Urinary bladder (tissue), 4 donors: ENCODE data around the gene MIER2. TPM values are rescaled to one million over a fixed set of nuclear protein-coding genes. Genes with fewer than 3 reads are reported as not detected.

Experiments
- DNase-seq: peaks from one replicate; pipeline ENCODE4 v3.0.0-alpha.2; 2015; ENCODE audit errors: extremely low spot score
- H3K27ac ChIP-seq: one replicate; pipeline ENCODE4 v1.5.1; 2013; ENCODE audit warnings: low read depth, mild to moderate bottlenecking, moderate library complexity
- H3K36me3 ChIP-seq: one replicate; pipeline ENCODE4 v1.6.1; 2013; ENCODE audit warnings: mild to moderate bottlenecking, moderate library complexity; ENCODE audit not compliant: insufficient read depth
- H3K4me1 ChIP-seq: one replicate; pipeline ENCODE4 v1.6.1; 2013; ENCODE audit warnings: mild to moderate bottlenecking, moderate library complexity; ENCODE audit not compliant: insufficient read depth
- H3K4me3 ChIP-seq: one replicate; pipeline ENCODE4 v1.5.1; 2013; ENCODE audit warnings: low read depth, low read length
- WGBS: extraction: QIAGEN DNeasy Blood & Tissue Kit; methylation state at CpG from one replicate; pipeline ENCODE4 v1.1.7; 2013; 5-methylcytosine and 5-hydroxymethylcytosine counted together
- polyA plus RNA-seq: library from polyadenylated mRNA; stranded (reverse); fragments of 200-250 nt; gene quantifications from one replicate; pipeline ENCODE4 v1.2.3, GENCODE V29; 2013
- total RNA-seq: library from RNA; depleted of rRNA; stranded (reverse); fragments of >200 nt; gene quantifications from one replicate; pipeline ENCODE4 v1.2.3, GENCODE V29; 2014
- donor health status: healthy with polysubstance abuse.
- donor health status: healthy.

Gene MIER2
- total and polyA plus RNA-seq, 2 donors: 16.0 to 30.4 TPM

DNA sequence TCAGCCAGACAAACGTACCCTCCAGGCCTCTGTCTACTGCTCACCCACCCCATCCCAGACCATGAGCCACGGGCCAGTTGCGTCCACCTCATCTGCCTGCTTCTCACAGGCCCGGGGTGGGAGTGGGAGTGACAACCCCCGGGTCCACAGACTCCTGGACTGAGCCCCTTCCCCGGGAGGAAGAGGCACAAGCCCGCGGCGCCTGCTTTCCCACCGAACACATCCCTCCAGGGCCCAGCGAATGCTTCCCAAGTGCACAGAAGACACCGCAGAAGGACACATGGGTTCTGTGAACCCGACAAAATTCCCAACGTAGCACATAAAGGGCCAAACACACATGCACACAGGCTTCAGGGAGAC lies 35.4 kb downstream of the MIER2 start:
- H3K27ac ChIP-seq: no peak overlapping the region
- no peaks in the 10 kb centered on the region for H3K4me1 ChIP-seq
- no peak for DNase-seq
- H3K36me3 ChIP-seq: peaks cover 10% of the 10 kb centered on the region
- WGBS: 89% methylated on average over 14 of the region's 14 CpGs
- H3K4me3 ChIP-seq: no peak overlapping the region

DNA sequence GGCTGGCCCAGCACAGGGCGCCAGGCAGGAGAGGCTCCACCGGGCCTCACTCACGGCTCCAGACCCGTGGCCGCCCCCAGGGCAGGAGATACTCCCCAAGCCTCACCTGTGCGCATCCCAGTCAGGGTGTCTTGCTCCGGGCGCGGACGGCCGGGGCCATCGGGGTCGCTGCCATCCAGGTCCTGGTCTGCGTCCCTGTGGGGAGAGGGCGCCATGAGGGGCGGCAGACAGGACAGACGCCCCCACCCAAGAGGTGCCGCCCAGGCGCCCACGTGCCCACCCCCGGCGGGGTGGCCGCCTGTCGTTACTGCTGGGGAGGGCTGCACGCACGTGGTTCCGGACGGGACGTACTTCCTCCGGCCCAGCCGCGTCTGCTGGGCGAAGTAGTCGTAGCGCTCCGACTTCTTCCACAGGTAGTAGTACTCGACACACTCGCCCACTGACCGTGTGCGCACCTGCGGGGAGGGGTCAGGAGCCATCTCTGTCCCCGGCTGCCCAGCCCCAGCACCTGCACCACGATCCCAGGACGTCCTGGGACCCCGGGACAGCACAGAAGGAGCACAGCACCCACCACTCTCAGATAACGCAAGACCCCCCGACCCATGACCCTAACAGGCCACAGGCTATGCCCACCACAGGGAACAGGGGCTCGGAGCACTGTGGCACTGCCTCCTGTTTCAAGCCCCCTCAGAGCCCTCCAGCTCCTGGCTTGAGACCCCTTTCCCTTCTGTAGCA lies 36.0 kb downstream of the MIER2 start:
- no peaks in the 10 kb centered on the region for H3K4me1 ChIP-seq
- WGBS: 94% methylated on average over 48 of the region's 48 CpGs
- no peak for DNase-seq
- peaks cover 10% of the 10 kb centered on the region for H3K36me3 ChIP-seq
- no peak overlapping the region for H3K27ac ChIP-seq
- H3K4me3 ChIP-seq: no peak overlapping the region

DNA sequence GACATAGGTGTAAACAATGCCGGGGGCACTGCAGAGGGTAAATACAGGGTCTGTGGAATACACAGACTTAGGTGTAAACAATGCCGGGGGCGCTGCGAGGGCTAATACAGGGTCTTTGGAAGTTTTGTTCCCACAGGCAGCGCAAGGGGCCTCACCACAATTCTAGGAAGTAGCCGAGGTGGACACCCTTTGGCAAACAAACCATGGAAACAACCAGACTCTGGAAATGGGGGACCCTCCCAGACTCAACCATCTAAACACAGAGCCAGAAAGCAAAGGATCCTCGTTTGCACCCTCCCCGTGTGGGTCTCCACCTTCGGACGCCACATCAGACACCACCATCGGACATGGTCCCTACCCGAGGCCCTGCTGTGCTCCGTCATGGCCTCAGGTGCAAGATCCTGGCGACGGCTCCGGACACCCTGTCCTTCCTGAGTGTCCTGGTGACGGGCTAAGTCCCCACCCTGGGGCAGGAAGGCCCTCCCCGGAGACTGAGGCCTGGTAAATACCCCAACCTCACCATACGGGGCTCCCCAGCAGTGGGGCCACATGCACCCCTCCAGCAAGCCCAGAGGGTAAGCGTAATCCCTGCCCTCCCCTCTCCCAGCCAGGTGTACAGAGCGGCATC lies 36.7 kb downstream of the MIER2 start:
- Histone ChIP-seq H3K36me3 (peaks cover 7% of the 10 kb centered on the region), H3K4me3 (no peak overlapping the region), H3K4me1 (no peaks in the 10 kb centered on the region), H3K27ac (no peak overlapping the region)
- WGBS: 88% methylated on average over 21 of the region's 21 CpGs
- no peak for DNase-seq

DNA sequence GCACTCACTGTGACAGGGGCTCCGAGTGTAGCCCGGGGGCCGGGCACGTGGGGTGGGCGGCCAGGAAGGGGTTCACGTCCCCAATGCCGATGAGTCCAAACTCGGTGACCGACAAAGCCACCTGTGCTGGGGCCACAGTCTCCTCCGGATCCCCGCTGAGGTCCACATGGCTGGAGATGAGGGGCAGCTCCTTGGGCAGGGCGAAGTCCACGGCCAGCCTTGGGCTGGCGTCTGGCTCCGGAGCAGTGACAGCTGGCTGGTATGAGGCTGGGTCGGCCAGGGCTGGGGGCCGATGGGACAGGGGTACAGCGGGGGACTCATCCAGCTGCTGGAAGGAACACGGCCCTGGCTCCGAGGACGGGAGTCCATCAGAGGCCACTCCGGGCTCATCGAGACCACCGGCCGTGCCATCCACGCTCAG lies 37.5 kb downstream of the MIER2 start:
- no peak for DNase-seq
- no peak overlapping the region for H3K4me3 ChIP-seq
- H3K36me3 ChIP-seq: peaks cover 7% of the 10 kb centered on the region
- H3K4me1 ChIP-seq: no peaks in the 10 kb centered on the region
- H3K27ac ChIP-seq: no peak overlapping the region
- 94% methylated on average over 26 of the region's 26 CpGs for WGBS

DNA sequence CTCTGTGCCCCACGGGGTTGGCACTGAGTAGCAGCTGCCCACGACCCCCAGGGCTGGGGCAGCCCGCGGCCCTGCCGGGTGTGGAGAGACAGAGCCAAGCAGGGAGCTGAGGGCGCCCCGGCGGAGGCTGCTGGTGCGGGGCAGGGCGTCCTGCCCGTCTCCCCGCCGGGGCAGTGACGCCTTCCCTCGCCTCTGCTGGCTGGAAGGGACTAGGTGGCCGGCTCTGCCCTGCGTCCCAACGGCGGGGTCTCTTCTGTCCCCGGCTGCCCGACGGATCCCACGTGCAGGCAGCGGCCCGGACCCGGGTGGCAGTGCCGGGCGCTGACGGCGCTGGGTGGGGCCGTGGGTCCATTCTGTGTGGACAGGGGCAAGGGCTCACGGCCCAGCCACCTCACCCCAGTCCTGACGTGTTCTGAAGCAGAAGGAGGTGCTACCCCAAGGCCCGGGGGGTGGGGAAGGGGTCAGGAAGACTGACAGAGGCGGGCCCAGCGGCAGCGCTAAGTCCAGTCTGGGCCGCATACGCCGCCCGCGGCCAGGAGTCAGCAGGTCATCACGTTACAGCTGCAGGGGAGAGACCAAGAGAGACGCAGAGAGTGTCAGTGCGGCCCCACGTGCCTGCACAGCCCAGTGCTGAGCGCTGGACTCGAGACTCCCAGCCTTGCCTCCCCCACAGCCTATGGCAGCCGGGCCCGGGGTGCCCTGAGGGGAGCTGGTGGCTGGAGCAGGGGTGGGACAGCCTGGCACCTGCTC lies 38.3 kb downstream of the MIER2 start:
- Histone ChIP-seq H3K4me3 (no peak overlapping the region), H3K27ac (no peak overlapping the region), H3K4me1 (no peaks in the 10 kb centered on the region), H3K36me3 (peaks cover 7% of the 10 kb centered on the region)
- WGBS: 93% methylated on average over 50 of the region's 50 CpGs
- no peak for DNase-seq

DNA sequence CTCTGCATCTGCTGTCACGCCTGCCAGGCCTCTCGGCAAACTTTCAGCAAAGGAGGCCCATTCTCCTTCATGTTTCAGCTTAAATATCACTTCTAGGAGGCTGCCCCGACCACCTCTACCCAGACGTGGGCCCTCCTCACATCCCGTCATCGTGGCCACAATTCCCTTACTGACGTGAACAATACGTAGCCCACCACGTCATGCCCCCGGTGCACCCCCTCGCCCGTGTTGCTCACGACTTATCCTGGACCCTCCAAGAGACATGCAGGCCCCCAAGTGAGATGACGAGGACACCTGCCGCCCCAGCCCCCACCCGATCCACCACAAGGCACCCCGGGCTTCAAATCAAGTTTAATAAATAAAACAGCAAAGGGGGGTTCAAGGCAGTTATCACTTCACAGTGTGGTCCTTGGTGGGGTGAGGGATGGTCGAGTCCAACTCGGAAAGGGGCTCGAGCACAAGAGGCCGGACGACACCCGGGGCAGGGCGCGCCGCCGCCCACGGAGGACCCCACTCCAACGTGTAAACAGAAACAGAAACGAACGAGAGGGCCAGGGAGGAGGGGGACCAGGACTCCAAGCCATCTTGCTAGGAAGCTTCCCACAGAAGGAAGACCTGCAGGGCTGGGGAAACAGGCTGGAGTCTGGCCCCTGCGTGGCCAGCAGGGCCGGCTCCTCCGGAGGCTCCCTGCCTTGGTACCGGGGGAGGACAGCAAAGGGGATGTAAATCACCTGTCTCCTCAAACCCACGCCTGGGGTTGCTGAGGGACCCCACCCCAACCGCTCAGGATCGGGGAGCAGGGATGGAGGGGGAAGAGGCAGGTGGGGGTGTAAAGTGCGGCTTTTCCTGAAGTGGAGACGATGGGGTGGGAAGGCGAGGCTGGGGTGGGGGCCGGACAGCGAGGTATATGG lies 39.1 kb downstream of the MIER2 start:
- no peak overlapping the region for H3K27ac ChIP-seq
- WGBS: 92% methylated on average over 43 of the region's 43 CpGs
- no peak for DNase-seq
- peaks cover 7% of the 10 kb centered on the region for H3K36me3 ChIP-seq
- no peak overlapping the region for H3K4me3 ChIP-seq
- no peaks in the 10 kb centered on the region for H3K4me1 ChIP-seq

DNA sequence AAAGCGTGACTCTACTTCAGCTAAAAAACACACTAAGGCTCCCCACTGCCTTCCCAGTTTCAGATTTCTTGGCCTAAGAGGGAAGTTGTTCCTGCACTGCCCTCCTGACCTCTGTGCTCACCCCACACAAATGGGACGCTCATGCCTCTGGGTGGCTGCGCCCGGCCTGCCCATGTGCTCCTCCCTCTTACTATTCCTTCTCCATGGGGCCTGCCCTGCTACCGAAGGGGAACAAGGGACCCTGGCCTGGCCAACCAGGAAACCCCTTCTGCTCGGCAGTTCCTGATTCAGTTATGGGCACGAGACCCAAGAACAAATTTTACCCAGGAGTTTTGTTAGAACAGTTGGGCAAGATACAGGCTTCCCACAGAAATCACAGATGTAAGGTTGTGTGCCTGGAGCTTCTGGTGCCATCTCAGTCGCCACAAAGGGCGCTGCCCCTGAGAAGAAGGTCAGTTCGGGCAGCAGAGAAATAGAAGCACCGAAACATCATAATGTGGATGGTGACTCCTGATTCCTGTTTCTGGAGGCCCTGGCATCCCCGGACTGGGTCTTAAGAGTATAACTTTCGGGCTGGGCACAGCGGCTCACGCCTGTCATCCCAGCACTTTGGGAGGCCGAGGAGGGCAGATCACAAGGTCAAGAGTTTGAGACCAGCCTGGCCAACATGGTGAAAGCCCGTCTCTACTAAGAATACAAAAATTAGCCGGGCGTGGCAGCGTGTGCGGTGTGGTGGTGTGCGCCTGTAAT lies 47.9 kb downstream of the MIER2 start:
- no peaks in the 10 kb centered on the region for H3K4me1 ChIP-seq
- no peak overlapping the region for H3K4me3 ChIP-seq
- H3K36me3 ChIP-seq: no peaks in the 10 kb centered on the region
- WGBS: 88% methylated on average over 22 of the region's 22 CpGs
- DNase-seq: no peak
- no peak overlapping the region for H3K27ac ChIP-seq

DNA sequence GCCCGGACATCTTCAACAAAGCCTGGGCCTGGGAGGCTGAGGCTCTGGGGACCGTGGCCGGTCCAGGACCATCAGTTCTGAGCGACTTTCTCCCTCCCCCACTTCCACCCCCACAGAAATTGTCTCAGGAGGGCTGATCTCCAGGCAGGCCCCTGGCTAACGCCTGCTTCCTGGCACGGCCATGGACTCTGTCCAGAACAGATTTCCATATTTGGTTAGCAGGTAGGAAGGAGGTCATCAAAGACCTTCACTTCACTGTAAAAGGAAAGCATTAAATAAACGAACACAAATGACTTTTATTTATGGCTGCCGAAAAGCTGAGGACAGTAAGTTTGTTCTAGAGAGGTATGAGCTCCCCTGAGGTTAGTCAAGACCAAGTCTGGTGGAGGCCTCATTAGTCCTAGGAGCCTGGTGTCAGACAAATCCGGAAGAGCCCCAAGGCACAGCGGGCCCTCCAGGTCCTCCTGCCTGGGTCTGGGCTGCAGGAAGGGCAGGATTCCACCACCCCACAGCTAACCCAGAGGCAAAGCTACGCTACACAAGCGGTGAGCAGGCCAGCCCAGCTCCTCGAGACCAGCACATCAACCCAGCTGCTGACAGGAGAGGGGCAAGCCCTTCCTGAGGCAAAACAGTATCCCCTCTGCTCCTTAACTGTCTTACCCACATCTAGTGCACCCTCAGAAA lies 48.8 kb downstream of the MIER2 start:
- DNase-seq: no peak
- 56% methylated on average over 13 of the region's 13 CpGs for WGBS
- no peak overlapping the region for H3K4me3 ChIP-seq
- no peaks in the 10 kb centered on the region for H3K4me1 ChIP-seq
- no peak overlapping the region for H3K27ac ChIP-seq
- H3K36me3 ChIP-seq: no peaks in the 10 kb centered on the region

DNA sequence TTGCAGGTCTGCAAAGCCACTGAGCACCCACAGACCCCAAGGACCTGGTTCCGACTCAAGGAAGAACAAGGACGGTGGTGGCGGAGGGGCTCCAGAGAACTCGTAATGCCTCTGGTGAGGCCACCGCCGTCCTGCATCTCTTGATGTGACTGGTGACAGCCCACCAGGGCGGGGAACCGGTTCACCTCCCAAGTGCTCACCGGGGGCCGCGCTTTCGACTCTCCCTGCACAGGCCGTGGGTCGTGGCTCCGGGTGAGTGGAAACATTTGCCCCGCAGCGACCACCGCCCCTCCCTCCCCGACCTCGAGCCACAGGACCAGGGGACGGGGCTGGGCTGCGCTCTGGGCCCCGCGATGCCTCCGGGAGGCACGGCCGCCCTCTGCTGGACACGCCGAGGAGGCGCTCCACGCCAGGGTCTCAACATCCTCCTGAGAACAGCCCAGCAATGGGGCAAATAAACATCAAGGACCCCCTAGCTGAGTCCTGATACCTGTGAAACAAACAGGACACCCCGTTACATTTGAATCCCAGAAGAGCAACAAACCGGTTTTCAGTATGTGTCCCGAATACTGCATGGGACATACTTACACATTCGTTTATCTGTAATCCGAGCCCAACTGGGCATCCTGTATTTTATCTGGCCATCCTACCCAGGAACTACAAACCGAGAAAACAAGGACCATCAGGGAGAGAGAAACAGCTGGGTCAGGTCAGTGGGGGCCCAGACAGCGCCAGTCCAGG lies 49.5 kb downstream of the MIER2 start:
- no peaks in the 10 kb centered on the region for H3K36me3 ChIP-seq
- H3K27ac ChIP-seq: no peak overlapping the region
- 9% methylated on average over 38 of the region's 38 CpGs for WGBS
- DNase-seq: no peak
- H3K4me1 ChIP-seq: no peaks in the 10 kb centered on the region
- H3K4me3 ChIP-seq: no peak overlapping the region

DNA sequence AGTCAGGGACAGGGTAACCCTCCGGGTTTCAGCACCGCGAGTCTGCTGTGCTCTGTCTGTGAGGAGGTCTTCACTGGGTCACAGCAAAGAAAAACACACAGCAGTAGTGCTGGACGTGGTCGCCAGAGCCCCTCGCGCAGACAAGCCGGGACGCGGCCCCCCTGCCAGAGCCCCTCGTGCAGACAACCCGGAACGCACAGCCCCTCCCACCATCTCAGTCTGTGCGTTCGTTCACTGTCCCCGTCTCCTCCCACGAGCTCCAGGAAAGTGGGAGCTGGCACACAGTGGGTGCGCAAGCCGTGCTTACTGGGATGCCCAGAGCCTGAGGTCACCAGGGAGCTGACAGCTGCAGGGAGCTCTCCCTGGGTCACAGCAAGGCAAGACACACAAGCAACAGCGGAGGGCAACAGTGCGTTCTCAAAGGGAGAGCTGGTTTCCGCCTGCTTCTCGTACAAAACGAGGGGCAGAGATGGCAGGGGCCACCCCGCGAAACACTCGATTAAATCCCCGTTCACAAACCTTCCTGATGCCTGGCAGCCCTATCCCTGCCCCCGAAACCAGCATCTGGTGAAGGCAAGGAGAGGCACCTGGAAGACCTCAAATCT lies 50.2 kb downstream of the MIER2 start:
- no peak for DNase-seq
- Histone ChIP-seq H3K4me3 (no peak overlapping the region), H3K27ac (no peak overlapping the region), H3K4me1 (no peaks in the 10 kb centered on the region), H3K36me3 (no peaks in the 10 kb centered on the region)
- 3% methylated on average over 29 of the region's 29 CpGs for WGBS

DNA sequence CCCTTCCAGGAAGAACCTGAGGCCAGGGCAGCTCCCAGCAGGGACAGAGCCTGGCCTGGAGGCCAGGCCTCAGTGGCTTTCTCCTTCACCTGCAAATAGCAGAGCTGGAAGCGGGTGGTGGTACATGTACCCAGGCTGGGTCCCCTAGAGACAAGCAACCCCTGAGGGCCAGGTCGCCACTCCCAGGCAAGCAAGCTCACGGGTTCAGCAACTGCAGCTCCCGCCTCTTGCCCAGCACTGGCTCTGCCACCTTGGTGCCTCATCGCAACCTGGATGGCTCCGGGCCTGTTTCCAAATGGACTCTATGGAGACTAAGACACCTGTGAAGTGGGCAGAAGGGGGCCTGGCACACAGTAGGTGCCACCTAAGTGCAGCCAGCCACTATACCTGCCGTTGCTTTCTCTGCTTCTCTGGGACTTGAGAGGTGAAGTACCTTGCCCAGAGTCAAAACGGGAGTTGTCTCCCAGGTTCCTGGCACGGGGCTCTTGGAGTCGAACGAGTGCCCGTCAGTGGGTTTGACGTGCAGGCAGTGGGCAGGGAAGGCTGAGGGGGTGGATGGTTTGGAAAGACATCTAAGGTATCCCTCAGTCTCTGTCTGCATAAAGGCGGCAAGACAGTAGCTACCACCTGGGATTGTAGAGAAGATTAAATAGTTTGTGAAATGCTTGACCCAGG lies 51.0 kb downstream of the MIER2 start:
- WGBS: 80% methylated on average over 14 of the region's 14 CpGs
- Histone ChIP-seq H3K4me3 (no peak overlapping the region), H3K36me3 (no peaks in the 10 kb centered on the region), H3K27ac (no peak overlapping the region), H3K4me1 (no peaks in the 10 kb centered on the region)
- no peak for DNase-seq
